Inflammatory macrophage (primary cell): Measurements from ENCODE around the gene IFT122.
"Not testable (repeated sequence)": the region's sequence is repeated elsewhere in the genome, so short reads cannot be mapped to it uniquely, and the experiment has no call there.

Source experiments
- DNase-seq, 2 donors: peaks; one replicate each; pipeline ENCODE4 v3.0.0-alpha.2; 2020 to 2022
- total RNA-seq, 18 experiments: gene quantifications; one replicate each; lab custom pipeline; 2026; ENCODE audit warnings: mixed read lengths in 6 of 18, inconsistent platforms in 2 of 18; lab: John Stamatoyannopoulos, UW

IFT122 gene, protein sequence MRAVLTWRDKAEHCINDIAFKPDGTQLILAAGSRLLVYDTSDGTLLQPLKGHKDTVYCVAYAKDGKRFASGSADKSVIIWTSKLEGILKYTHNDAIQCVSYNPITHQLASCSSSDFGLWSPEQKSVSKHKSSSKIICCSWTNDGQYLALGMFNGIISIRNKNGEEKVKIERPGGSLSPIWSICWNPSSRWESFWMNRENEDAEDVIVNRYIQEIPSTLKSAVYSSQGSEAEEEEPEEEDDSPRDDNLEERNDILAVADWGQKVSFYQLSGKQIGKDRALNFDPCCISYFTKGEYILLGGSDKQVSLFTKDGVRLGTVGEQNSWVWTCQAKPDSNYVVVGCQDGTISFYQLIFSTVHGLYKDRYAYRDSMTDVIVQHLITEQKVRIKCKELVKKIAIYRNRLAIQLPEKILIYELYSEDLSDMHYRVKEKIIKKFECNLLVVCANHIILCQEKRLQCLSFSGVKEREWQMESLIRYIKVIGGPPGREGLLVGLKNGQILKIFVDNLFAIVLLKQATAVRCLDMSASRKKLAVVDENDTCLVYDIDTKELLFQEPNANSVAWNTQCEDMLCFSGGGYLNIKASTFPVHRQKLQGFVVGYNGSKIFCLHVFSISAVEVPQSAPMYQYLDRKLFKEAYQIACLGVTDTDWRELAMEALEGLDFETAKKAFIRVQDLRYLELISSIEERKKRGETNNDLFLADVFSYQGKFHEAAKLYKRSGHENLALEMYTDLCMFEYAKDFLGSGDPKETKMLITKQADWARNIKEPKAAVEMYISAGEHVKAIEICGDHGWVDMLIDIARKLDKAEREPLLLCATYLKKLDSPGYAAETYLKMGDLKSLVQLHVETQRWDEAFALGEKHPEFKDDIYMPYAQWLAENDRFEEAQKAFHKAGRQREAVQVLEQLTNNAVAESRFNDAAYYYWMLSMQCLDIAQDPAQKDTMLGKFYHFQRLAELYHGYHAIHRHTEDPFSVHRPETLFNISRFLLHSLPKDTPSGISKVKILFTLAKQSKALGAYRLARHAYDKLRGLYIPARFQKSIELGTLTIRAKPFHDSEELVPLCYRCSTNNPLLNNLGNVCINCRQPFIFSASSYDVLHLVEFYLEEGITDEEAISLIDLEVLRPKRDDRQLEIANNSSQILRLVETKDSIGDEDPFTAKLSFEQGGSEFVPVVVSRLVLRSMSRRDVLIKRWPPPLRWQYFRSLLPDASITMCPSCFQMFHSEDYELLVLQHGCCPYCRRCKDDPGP
- 11.5 to 49.3 (median 29.0) reads per million in 18 experiments for total RNA-seq

GRCh38 chr3:129439817-129440617, at the start of gene IFT122, which contains the start of gene MBD4:
IFT122 (plus strand) TSS chr3:129440224; CDS start chr3:129440331, 107 bp downstream.
MBD4 (minus strand) TSS chr3:129439948; CDS start chr3:129439833, 115 bp downstream.
- peak; percentile 100 for DNase-seq

DNA sequence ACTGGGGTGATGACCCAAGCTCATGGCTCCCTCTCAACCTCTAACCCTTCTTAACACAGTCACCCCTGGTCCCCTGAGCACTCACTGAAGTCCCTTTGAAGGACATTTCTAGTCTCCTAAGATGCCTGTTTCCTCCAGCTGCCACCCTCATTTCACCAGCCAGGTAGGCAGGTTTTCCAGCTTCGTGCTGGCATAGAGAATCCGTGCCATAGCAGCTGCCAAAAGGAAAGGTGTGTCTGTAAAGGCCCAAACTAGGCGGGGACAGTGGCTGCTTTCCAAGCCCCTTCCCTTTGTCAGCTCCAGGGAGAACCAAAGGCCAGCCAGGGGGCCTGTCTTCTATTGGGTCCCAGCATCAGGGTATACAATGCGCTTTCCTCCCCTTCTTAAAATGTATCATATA, 48.4 kb upstream of the IFT122 start:
- not testable (repeated sequence) for DNase-seq

GRCh38 chr3:129392106-129392887, 47.7 kb upstream of the IFT122 start:
- not testable (repeated sequence) for DNase-seq

GRCh38 chr3:129393271-129393670, 46.8 kb upstream of the IFT122 start:
- DNase-seq: no peak

- not testable (repeated sequence) for DNase-seq
Measured at GRCh38 chr3:129393760-129394564, 46.1 kb upstream of the IFT122 start.

DNA sequence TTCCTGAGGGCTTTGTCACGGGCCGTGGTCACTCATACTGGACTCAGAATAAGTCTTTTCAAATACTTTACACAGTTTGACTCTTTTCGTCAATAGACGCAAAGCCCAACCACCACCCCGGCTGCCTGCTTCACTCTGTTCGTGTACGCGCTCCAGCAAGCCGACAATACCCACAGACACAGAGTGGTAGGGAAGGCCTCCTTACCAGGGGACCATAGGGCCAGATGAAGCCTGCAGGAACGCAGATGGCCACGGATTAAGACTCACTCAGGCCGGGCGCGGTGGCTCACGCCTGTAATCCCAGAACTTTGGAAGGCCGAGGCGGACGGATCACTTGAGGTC, 41.2 kb upstream of the IFT122 start:
- DNase-seq: peak in 1 of 2 donors; percentile 16

DNA sequence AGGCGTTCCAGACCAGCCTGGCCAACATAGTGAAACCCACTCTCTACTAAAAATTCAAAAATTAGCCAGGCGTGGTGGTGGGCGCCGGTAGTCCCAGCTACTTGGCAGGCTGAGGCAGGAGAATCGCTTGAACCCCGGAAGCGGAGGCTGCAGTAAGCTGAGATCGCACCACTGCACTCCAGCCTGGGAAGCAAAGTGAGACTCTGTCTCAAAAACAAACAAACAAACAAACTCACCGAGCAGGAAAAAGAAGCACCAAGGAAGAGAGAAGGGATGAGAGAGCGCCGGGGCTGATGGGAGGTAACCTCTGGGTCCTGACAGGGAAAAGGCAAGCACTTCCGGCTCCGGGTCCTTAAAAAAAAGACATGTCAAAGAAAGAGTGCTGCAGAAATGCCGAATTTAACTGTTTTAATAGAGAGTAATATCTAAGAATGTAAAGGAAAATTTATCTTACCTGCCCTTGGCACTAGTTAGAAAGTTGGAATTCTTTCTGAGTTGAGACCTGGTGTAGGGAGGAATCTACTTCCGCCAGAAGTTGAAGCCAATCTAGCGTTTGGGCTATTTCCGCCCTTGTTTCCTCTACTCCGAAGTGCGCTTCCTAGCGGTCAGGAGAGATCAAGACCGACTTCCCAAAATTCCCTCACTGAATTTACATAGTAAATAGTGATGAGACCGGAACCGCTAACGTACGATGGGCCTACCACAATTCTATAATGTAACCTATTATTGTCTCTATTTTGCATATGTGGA, 40.7 kb upstream of the IFT122 start:
- peak; percentile 96 for DNase-seq

GRCh38 chr3:129399895-129400357, 40.1 kb upstream of the IFT122 start:
- DNase-seq: no peak

GRCh38 chr3:129402210-129402609, 37.8 kb upstream of the IFT122 start:
- no peak for DNase-seq

DNA sequence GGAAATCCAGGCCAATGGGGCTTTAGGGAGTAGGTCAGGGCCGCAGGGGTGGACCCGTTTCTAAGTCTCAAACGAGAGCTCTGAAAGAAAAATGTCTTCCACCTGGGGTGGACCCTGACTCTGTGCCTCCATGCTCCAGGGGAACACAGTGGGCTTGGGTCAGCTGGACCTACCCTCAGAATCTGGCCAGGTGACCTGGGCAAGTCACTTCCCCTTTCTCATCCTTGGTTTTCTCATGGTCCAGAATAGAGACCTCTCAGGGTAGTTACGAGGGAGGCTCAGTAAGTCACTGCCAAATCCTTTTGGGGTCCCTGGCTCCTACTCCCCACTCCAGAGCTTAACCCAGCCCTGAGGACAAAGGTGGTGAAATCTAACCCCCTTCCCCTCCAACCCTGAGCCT, 37.4 kb upstream of the IFT122 start:
- DNase-seq: no peak

- peak in 1 of 2 donors; percentile 24 for DNase-seq
Measured at GRCh38 chr3:129403450-129403849, 36.6 kb upstream of the IFT122 start.

DNA sequence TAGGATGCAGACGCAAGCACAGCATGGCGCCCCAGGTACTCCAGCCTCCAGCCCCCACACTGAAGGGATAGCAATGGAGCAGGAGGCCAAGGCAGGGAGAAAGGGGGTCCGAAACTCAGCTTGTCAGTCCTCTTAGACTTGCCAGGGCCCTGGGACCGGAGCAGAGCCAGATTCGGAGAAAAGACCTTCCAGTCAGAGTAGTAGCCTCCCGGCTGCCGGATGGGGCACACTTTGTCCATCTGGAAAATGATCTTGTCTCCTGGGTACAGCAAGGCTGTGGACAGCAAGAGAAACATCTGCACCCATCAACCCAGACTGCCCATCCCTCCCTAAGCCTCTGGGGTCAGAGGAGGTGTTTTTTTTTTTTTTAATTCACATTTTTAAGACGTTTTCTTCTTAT, 35.9 kb upstream of the IFT122 start:
- no peak for DNase-seq

- no peak for DNase-seq
Measured at GRCh38 chr3:129404610-129405009, 35.4 kb upstream of the IFT122 start.

- DNase-seq: no peak
Measured at GRCh38 chr3:129409541-129409940, 30.5 kb upstream of the IFT122 start.

DNA sequence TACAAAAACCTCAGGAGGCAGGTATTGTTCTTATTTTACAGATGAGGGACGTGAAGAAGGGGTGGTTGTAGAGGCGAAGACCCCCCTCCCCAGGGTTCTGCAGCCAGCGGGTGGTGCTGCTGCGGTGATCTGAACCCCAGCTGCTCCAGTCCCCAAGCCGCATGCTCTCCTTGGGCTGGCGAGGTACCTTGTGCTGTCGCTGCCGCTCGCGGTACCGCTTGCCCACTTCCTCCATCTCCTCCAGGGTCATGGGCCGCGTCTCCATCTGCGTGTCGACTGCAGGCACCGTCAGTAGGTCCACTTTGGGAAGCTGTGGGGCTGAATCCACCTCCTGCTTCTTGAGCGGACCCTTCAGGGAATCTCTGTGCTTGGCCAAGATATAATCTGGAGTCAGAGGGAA, 29.1 kb upstream of the IFT122 start:
- no peak for DNase-seq

GRCh38 chr3:129412542-129413198, 27.4 kb upstream of the IFT122 start:
- no peak for DNase-seq

GRCh38 chr3:129413238-129413637, 26.8 kb upstream of the IFT122 start:
- not testable (repeated sequence) for DNase-seq

DNA sequence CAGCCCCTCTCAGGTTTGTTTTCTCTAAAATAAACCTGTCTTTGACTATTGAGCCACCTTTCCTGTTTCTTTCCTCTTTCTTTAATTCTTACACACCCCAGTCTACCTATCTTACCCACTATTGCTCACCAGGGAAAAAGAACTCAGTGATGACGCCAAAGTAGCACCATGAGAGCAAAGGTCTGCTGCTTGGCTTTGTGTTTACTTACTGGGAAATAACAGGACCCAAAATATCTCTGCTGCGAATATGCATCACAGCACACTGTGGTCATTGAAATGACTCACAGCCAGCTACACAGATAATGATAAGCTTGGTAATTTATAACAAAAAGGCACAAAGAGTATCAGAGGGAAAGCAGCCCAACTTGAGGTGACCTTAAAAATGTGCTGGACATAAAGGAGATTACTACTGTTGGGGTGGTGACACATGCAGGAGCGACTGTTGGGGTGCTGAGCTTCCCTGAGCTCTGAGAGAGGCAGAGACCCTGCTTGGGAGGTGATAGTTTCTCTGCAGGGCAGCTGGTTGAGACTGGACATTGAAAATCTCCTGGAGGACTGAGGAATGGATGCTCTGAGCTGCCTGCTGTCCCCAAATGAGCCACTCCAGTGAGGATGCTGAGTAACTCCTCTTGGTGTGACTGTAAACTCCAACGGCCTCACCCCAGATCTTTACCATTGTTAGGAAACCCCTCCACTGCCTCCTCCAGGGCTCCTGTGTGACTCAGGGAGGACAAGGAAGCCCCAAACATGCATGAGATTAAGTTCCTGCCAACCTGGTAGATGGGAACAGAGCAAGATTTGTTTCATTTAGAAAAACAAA, 26.1 kb upstream of the IFT122 start:
- no peak for DNase-seq
